Measurements from ENCODE around the gene INTS7. TPM values are rescaled to one million over a fixed set of nuclear protein-coding genes. Genes with fewer than 3 reads are reported as not detected.

The INTS7 gene
- total RNA-seq, 1 donor from 2014 or later: 19.1 TPM

GRCh38 chr1:211932231-211932932 is 103.0 kb downstream of the INTS7 start:
- intact Hi-C loops (cut with micrococcal nuclease): no loop called here
- Mint-ChIP-seq H3K27me3 (peaks cover 4% of the 10 kb centered on the region), H3K36me3 (ENCODE audit: low read depth) (no peaks in the 10 kb centered on the region), H3K27ac (no peak overlapping the region), H3K4me1 (peaks cover 26% of the 10 kb centered on the region), H3K9me3 (no peaks in the 10 kb centered on the region), H3K4me3 (no peak overlapping the region)
- CTCF ChIA-PET: no interaction called here
- DNase-seq (no peak), ATAC-seq (ENCODE audit: low read depth) (no peak)
- TF ChIP-seq CTCF (IDR thresholded peaks at IDR 0.05): no peak
- POLR2A ChIA-PET: interaction anchor here (0.6 kb wide), 1 partner anchor 102 kb away, joined by 3 read pairs; no protein-coding TSS in a partner anchor

GRCh38 chr1:211929683-211930082 is 105.7 kb downstream of the INTS7 start:
- ChIA-PET POLR2A (no interaction called here), CTCF (no interaction called here)
- intact Hi-C loops (cut with micrococcal nuclease): no loop called here
- DNase-seq (no peak), ATAC-seq (ENCODE audit: low read depth) (no peak)
- H3K9me3 Mint-ChIP-seq: no peaks in the 10 kb centered on the region
- H3K27me3 Mint-ChIP-seq: peaks cover 4% of the 10 kb centered on the region
- no peak overlapping the region for H3K4me3 Mint-ChIP-seq
- H3K36me3 Mint-ChIP-seq (ENCODE audit: low read depth): no peaks in the 10 kb centered on the region
- no peak overlapping the region for H3K27ac Mint-ChIP-seq
- no peak for TF ChIP-seq CTCF (IDR thresholded peaks at IDR 0.05)
- peaks cover 13% of the 10 kb centered on the region for H3K4me1 Mint-ChIP-seq

- Mint-ChIP-seq H3K27me3 (peaks cover 4% of the 10 kb centered on the region), H3K9me3 (no peaks in the 10 kb centered on the region), H3K4me3 (no peak overlapping the region), H3K27ac (no peak overlapping the region), H3K36me3 (ENCODE audit: low read depth) (no peaks in the 10 kb centered on the region), H3K4me1 (peaks cover 8% of the 10 kb centered on the region)
- ChIA-PET CTCF (no interaction called here), POLR2A (interaction anchor here (0.6 kb wide), 1 partner anchor 23 kb away, joined by 7 read pairs; no protein-coding TSS in a partner anchor)
- intact Hi-C loops (cut with micrococcal nuclease): no loop called here
- no peak for TF ChIP-seq CTCF (IDR thresholded peaks at IDR 0.05)
- DNase-seq (no peak), ATAC-seq (ENCODE audit: low read depth) (no peak)
These were observed 106.2 kb downstream of the INTS7 start for GRCh38 chr1:211928993-211929637.

- no peak for ATAC-seq (ENCODE audit: low read depth)
These were observed 107.0 kb downstream of the INTS7 start for GRCh38 chr1:211928290-211928801.

More at GRCh38 chr1:211928290-211928801, 107.0 kb downstream of the INTS7 start:
- CTCF ChIA-PET: no interaction called here
- intact Hi-C loops (cut with micrococcal nuclease): no loop called here
- Mint-ChIP-seq H3K4me3 (no peak overlapping the region), H3K36me3 (ENCODE audit: low read depth) (no peaks in the 10 kb centered on the region), H3K27ac (no peak overlapping the region), H3K9me3 (no peaks in the 10 kb centered on the region), H3K4me1 (peaks cover 4% of the 10 kb centered on the region), H3K27me3 (peaks cover 4% of the 10 kb centered on the region)
- TF ChIP-seq CTCF (IDR thresholded peaks at IDR 0.05): no peak
- no peak for DNase-seq
- POLR2A ChIA-PET: interaction anchor here (0.6 kb wide), 1 partner anchor 22 kb away, joined by 7 read pairs; no protein-coding TSS in a partner anchor

All from activated B cell treated with CpG ODN at 0.5 μM for 24 hours (primary cell).